Caki2 (cell line): ENCODE data around the gene EDRF1. TPM values are rescaled to one million over a fixed set of nuclear protein-coding genes. Genes with fewer than 3 reads are reported as not detected.

Experiments used
- DNase-seq: peaks from one replicate; pipeline ENCODE4 v3.0.0-alpha.2; 2015; ENCODE audit warnings: low read depth
- in situ Hi-C: cut with HindIII; loops from 2 replicates; pipeline ENCODE4 v1.10.0; 2016; ENCODE audit warnings: low sequenced_read_pairs, low pct_unique_long_range_greater_than_20kb, mixed read lengths
- total RNA-seq: library from RNA; depleted of rRNA; stranded (reverse); fragments of >200 nt; shearing (Covaris generic); gene quantifications from 2 replicates; pipeline ENCODE4 v1.2.3, GENCODE V29; 2014; ENCODE audit warnings: low replicate concordance; rRNA removed

EDRF1 gene
- total RNA-seq, 1 experiment from 2014 or later: 11.0 TPM

- no peak for DNase-seq
- in situ Hi-C loops: no loop called here
Measured at GRCh38 chr10:125802131-125802530, 82.6 kb downstream of the EDRF1 start.

GRCh38 chr10:125802739-125803138, 83.2 kb downstream of the EDRF1 start:
- no peak for DNase-seq
- in situ Hi-C loops: no loop called here

GRCh38 chr10:125808047-125808446, 88.5 kb downstream of the EDRF1 start:
- in situ Hi-C loops: no loop called here
- DNase-seq: no peak

GRCh38 chr10:125811251-125811650, 91.7 kb downstream of the EDRF1 start:
- DNase-seq: no peak
- in situ Hi-C loops: no loop called here

- in situ Hi-C loops: no loop called here
- DNase-seq: no peak
Measured at GRCh38 chr10:125812128-125812750, 92.7 kb downstream of the EDRF1 start.

Other genes with a start within 250 kb of the EDRF1 start
- not detected in 2 replicates for gene TEX36, start 36.5 kb upstream of the EDRF1 start, total RNA-seq
- gene MMP21, start 56.1 kb downstream of the EDRF1 start, total RNA-seq: not detected in 2 replicates
- gene UROS, start 103.5 kb downstream of the EDRF1 start, total RNA-seq: 78.1 and 118 TPM in 2 replicates
- gene BCCIP, start 103.8 kb downstream of the EDRF1 start, total RNA-seq: 52.0 and 71.8 TPM in 2 replicates
- gene DHX32, start 161.6 kb downstream of the EDRF1 start, total RNA-seq: 45.3 and 48.9 TPM in 2 replicates
- gene FANK1, start 176.9 kb downstream of the EDRF1 start, total RNA-seq: 6.8 and 8.5 TPM in 2 replicates